Suppressor macrophage treated with lipopolysaccharide for 1 hour (primary cell): Measurements from ENCODE around the gene TIGAR.

ENCODE experiments used
- DNase-seq, 3 donors: peaks; one replicate each; pipeline ENCODE4 v3.0.0-alpha.2; 2020 to 2022

The TIGAR gene

DNA sequence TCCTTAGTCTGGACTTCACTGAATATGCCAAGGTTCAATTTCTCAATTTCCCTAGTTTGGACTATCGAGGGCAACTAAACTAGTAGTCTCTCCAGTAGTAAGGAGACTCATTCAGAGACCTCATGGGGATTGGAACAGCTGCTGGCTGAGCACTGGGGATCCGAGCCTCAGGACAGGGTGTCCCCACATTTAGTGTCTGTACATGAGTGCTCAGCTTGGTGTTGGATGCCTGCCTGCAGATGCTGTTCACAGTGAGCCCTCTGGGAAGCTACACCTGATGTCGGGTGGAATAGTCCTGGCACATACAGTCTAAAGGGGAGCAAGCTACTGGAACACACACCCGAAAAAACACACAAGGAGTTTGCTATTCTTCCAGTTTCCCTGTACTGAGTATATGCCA, 59.3 kb downstream of the TIGAR start:
- DNase-seq = no peak

DNA sequence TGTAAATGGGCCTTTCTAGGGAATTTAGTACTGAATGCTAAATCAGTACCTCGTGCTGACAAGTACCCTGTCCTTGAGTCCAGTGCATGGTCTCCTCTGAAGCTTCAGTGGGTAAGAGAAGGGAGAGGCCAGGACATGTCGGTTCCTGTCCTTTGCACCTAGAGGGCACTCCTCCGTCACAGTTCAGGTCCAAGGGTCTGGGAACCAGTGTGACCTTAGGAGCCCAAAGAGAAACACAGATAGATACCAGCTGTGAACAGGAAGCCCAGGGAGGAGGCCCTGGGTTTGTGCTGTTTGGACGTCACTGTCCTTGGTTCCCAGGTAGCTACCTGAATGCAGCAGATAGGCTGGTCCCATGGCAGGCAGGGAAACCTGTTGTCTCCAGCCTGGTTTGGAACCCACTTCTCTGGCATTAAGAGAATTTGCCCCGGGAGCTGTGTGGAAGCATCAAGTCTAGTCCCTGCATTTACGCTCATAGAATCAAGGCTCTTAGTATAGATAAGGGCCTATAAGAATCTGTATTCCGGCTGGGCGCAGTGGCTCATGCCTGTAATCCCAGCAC, 62.4 kb downstream of the TIGAR start:
- DNase-seq = peak in 1 of 3 donors; percentile 3

DNA sequence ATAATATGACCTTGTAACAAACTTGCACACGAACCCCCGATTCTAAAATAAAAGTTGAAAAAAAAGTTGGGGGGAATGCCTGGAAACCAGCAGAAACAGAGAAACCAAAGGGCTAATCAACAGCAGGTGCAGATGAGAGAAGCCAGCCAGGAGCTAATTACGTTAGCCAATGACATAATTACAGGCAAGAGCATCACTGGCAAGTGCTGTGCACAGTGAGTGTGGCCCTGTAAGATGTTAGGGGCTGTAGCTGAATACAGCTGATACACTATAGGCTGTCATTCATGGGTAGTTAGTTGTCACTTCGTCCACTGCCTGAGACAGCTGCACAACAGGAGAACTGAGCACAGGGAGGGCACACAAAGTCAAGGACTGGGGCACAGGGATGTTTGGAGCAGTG, 65.8 kb downstream of the TIGAR start:
- DNase-seq = no peak

DNA sequence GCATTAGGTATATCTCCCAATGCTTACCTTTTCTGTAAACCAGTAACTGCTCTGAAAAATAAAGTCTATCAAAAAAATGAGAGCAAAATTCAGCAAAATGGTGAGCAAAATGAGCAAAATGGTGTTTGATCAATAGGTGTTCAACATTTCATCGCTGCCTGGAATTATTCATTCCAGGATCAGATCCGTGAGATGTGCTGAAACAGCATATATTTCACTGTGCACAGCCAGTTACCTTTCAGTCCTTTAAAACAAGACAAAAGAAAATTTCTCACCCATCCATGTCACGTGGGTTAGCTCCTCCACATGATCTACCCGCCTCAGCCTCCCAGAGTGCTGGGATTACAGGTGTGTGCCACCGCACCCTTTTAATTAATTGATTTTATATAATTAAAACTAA, 66.6 kb downstream of the TIGAR start:
- no peak for DNase-seq

DNA sequence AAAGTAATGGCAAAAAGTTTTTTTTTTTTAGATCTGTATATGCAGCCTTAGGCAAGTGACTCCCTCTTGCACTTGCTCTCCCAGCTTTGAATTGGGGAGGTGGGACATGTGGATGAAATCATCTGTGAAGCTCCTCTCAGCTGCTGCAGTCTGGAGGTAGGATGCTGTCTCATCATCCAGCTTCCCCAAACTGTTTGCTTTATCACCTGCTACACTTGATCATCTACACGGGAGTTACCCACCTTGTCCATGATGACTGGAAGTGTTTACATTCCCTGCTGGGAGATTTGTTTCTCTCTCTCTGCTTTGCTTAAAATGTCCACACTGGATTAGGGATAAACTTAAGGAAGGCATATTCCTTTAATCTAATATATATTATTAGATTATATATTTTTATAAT, 67.0 kb downstream of the TIGAR start:
- no peak for DNase-seq

DNA sequence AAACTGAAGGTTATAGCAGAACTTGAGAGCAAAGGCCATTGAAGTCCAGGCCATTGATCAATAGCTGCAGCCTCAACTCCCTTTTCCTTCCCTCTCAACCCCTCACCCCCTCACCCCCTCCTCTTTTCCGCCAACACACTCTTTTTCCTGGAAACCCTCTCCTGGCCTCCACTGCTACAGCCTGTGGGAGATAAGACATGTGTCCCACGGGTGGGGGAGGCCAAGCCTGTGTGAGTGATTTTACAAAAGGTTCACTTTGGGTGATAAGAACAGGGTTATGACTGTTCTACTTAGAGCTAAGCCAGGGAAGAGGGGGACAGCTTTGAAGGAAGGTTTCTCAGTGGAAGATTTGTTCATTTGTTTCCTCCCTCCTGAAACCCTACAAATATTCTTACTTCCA, 67.6 kb downstream of the TIGAR start:
- DNase-seq = no peak

DNA sequence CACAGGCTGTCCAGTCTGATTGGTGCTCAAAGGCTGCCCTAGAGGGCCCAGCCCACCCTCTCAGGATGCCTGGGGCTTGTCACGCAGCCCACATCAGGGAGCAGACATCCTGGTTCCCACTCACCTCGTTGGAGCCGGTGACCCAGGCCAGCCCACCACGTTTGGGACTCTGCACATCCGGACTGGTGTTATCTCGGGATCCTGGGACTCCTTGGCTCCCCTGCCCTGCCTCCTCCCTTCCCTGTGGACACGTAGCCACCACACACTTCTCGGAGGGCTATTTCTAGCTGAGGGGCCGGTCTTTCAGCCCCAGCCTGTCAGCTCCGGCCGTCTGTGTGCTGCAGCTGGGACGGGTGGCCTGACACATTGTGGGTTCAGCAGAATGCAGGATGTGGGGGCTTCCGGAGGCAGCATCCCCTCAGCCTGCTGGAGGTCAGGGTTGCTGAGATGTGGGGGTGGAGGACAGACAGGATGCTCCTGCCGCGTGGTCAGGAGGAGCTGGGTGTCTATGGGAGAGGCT, 71.3 kb downstream of the TIGAR start:
- DNase-seq = no peak

DNA sequence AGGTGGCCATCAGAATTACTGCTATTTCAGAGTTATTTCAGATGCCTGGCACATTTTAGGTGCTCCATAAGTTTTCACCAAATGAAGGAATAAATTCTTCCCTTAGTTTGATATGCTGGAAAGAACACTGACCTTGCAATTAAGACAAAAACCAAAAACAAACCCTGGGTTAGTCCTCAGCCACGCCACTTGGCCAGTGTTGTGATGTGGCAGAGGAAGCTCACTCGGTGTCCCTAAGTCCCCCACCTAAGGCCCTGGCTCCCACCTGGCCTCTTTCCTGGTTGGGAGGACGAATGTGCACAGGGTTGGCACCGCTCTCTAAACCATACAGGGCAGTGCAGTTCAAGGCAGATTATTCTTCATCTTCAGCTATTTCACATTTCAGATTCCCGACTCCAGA, 72.2 kb downstream of the TIGAR start:
- no peak for DNase-seq

DNA sequence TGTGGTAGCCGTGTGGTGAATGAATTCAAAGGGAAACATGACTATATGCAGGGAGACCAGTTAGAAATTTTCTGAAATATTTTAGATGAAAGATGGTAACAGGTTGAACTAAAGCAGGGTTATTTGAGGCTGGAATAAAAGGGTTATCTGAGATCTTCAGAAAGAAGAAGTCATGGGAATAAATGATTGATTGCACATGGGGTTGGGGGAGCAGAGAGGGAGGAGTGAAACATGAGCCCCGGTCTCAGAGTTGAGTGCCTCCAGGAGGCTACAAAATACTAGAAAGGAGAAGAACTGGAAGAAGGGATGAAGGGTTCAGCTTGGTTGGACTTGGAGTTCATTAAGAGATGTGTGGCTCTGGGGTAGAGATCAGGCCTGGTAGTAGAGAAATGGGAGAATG, 74.8 kb downstream of the TIGAR start:
- no peak for DNase-seq

DNA sequence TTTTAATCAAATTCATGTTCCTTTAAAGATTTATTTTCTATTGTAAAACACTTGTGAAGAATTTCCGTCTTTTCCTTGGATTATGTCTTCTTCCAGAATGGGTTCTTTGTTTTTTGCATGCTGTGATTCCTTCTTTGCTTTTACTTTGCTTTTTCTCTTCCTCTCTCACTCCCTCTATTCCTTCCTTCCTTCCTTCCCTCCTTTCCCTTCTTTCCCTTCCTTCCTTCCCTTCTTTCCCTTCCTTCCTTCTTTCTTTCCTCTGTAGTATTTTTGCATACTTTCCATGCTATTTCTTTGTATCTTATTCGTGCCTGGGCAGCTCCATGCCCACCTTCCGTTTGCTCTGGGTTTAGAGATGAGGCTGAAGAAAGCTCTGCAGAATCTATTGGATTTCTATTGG, 80.1 kb downstream of the TIGAR start:
- no peak for DNase-seq

DNA sequence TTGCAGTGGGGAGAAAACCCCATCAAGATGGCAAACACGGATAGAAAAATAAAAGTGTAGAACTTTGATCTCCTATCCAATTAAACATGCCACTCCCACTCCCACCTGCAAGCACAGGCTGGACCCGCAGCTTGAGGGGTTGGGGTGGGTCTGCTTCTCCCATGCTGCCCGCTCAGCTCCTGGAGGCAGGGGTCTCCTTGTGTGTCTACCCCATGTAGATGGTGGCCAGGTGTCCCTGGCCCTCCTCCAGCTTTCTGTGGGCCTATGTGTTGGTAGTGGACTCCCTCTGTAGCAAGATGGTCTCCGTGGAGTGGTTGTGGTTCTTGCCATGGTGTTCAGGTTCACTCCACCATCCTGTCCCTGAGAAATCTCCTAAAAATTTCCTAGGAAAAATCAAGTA, 82.0 kb downstream of the TIGAR start:
- no peak for DNase-seq
